Bronchial epithelial cell (primary cell): Measurements from ENCODE around the gene RIPK1. TPM values are rescaled to one million over a fixed set of nuclear protein-coding genes. Genes with fewer than 3 reads are reported as not detected.

Source experiments
- DNase-seq: peaks from one replicate; pipeline ENCODE4 v3.0.0-alpha.2; 2010; ENCODE audit warnings: low read depth
- FAIRE-seq: peaks from 2 replicates; lab custom pipeline; 2011; peaks lifted over from hg19 to GRCh38; lab: Jason Lieb, UNC
- H3K27me3 ChIP-seq: 2 replicates; pipeline ENCODE4 v1.5.1; 2011; ENCODE audit warnings: low read length; ENCODE audit not compliant: control insufficient read depth, insufficient read depth
- H3K36me3 ChIP-seq: 2 replicates; pipeline ENCODE4 v1.5.1; 2011; ENCODE audit warnings: low read length; ENCODE audit not compliant: control insufficient read depth, insufficient read depth
- H3K4me3 ChIP-seq: 2 replicates; pipeline ENCODE4 v1.5.1; 2011; ENCODE audit warnings: mild to moderate bottlenecking, low read depth, low read length, control low read depth
- CTCF ChIP-seq: IDR thresholded peaks from 2 replicates; pipeline ENCODE4 v1.5.1; 2011; ENCODE audit warnings: mild to moderate bottlenecking, moderate library complexity, low read length, control low read depth, inconsistent platforms; ENCODE audit not compliant: insufficient read depth, severe bottlenecking
- total RNA-seq: library from RNA; depleted of rRNA; stranded (reverse); fragments of >200 nt; gene quantifications from 2 replicates; pipeline ENCODE4 v1.2.1, GENCODE V29; 2014

Gene RIPK1
- total RNA-seq, 1 donor from 2014 or later, result 12.6 TPM

- no peak for TF ChIP-seq CTCF
- H3K36me3 ChIP-seq, result peaks cover 16% of the 10 kb centered on the region
- no peaks in the 10 kb centered on the region for H3K27me3 ChIP-seq
- FAIRE-seq, result no peak
- H3K4me3 ChIP-seq, result no peak overlapping the region
- no peak for DNase-seq
These were observed 40.6 kb downstream of the RIPK1 start for GRCh38 chr6:3108746-3109414.

- DNase-seq (peak; percentile 85), FAIRE-seq (no peak)
- H3K27me3 ChIP-seq, result no peaks in the 10 kb centered on the region
- no peak overlapping the region for H3K4me3 ChIP-seq
- H3K36me3 ChIP-seq, result peaks cover 16% of the 10 kb centered on the region
- TF ChIP-seq CTCF, result no peak
These were observed 41.5 kb downstream of the RIPK1 start for GRCh38 chr6:3109761-3110160.

GRCh38 chr6:3114377-3114776 is 46.1 kb downstream of the RIPK1 start:
- H3K27me3 ChIP-seq, result no peaks in the 10 kb centered on the region
- H3K4me3 ChIP-seq, result no peak overlapping the region
- no peak for FAIRE-seq
- TF ChIP-seq CTCF, result no peak
- H3K36me3 ChIP-seq, result peaks cover 6% of the 10 kb centered on the region
- no peak for DNase-seq

- peaks cover 2% of the 10 kb centered on the region for H3K36me3 ChIP-seq
- no peak for FAIRE-seq
- no peaks in the 10 kb centered on the region for H3K27me3 ChIP-seq
- peak; percentile 69 for DNase-seq
- peak overlapping the region; percentile 67 for H3K4me3 ChIP-seq
- TF ChIP-seq CTCF, result no peak
These were observed 49.6 kb downstream of the RIPK1 start for GRCh38 chr6:3117912-3118352.

GRCh38 chr6:3118353-3119039 is 50.2 kb downstream of the RIPK1 start, which contains the start of gene BPHL:
BPHL (plus strand) TSS chr6:3118711; CDS start chr6:3118741, 30 bp downstream.
- no peak for FAIRE-seq

More at GRCh38 chr6:3118353-3119039, 50.2 kb downstream of the RIPK1 start, which contains the start of gene BPHL:
- Histone ChIP-seq H3K27me3 (no peaks in the 10 kb centered on the region), H3K36me3 (peaks cover 2% of the 10 kb centered on the region), H3K4me3 (peak within 1 kb of the TSS; percentile 67)
- DNase-seq, result peak; percentile 80
- TF ChIP-seq CTCF, result no peak
